ENCODE results near the gene WHRN. TPM values are rescaled to one million over a fixed set of nuclear protein-coding genes. Genes with fewer than 3 reads are reported as not detected.

The WHRN gene
- total RNA-seq, 3 donors from 2014 or later = 2.0 to 5.8 (median 2.2) TPM

GRCh38 chr9:114410910-114411309, 94.4 kb downstream of the WHRN start:
- no peak overlapping the region for H3K4me3 Mint-ChIP-seq
- no peaks in the 10 kb centered on the region for H3K9me3 Mint-ChIP-seq
- H3K36me3 Mint-ChIP-seq (ENCODE audit: insufficient read depth) = no peaks in the 10 kb centered on the region
- no peaks in the 10 kb centered on the region for H3K4me1 Mint-ChIP-seq (ENCODE audit: low read depth)
- ATAC-seq (no peak), DNase-seq (no peak)
- H3K27me3 Mint-ChIP-seq (ENCODE audit: low read depth) = no peaks in the 10 kb centered on the region

GRCh38 chr9:114409842-114410241, 95.4 kb downstream of the WHRN start:
- H3K27me3 Mint-ChIP-seq (ENCODE audit: low read depth) = no peaks in the 10 kb centered on the region
- H3K4me3 Mint-ChIP-seq = no peak overlapping the region
- no peak for DNase-seq
- no peak for ATAC-seq
- H3K36me3 Mint-ChIP-seq (ENCODE audit: insufficient read depth) = no peaks in the 10 kb centered on the region
- H3K4me1 Mint-ChIP-seq (ENCODE audit: low read depth) = peaks cover 6% of the 10 kb centered on the region
- no peaks in the 10 kb centered on the region for H3K9me3 Mint-ChIP-seq

- Mint-ChIP-seq H3K27me3 (ENCODE audit: low read depth) (no peaks in the 10 kb centered on the region), H3K9me3 (no peaks in the 10 kb centered on the region), H3K36me3 (ENCODE audit: insufficient read depth) (no peaks in the 10 kb centered on the region), H3K4me3 (no peak overlapping the region), H3K4me1 (ENCODE audit: low read depth) (peaks cover 6% of the 10 kb centered on the region)
- ATAC-seq (no peak), DNase-seq (no peak)
Measured at GRCh38 chr9:114409103-114409780, 96.0 kb downstream of the WHRN start.

- DNase-seq (no peak), ATAC-seq (no peak)
- no peak overlapping the region for H3K4me3 Mint-ChIP-seq
- H3K36me3 Mint-ChIP-seq (ENCODE audit: insufficient read depth) = no peaks in the 10 kb centered on the region
- H3K9me3 Mint-ChIP-seq = no peaks in the 10 kb centered on the region
- no peaks in the 10 kb centered on the region for H3K27me3 Mint-ChIP-seq (ENCODE audit: low read depth)
- peaks cover 6% of the 10 kb centered on the region for H3K4me1 Mint-ChIP-seq (ENCODE audit: low read depth)
Measured at GRCh38 chr9:114408645-114409044, 96.6 kb downstream of the WHRN start.

GRCh38 chr9:114407889-114408288, 97.4 kb downstream of the WHRN start:
- no peaks in the 10 kb centered on the region for H3K9me3 Mint-ChIP-seq
- DNase-seq = no peak
- no peaks in the 10 kb centered on the region for H3K36me3 Mint-ChIP-seq (ENCODE audit: insufficient read depth)
- H3K27me3 Mint-ChIP-seq (ENCODE audit: low read depth) = no peaks in the 10 kb centered on the region
- H3K4me3 Mint-ChIP-seq = no peak overlapping the region
- no peak for ATAC-seq
- peaks cover 6% of the 10 kb centered on the region for H3K4me1 Mint-ChIP-seq (ENCODE audit: low read depth)

- Mint-ChIP-seq H3K36me3 (ENCODE audit: insufficient read depth) (no peaks in the 10 kb centered on the region), H3K9me3 (no peaks in the 10 kb centered on the region), H3K4me1 (ENCODE audit: low read depth) (peaks cover 6% of the 10 kb centered on the region), H3K4me3 (no peak overlapping the region), H3K27me3 (ENCODE audit: low read depth) (no peaks in the 10 kb centered on the region)
- DNase-seq = no peak
- ATAC-seq = no peak
Measured at GRCh38 chr9:114406441-114406840, 98.8 kb downstream of the WHRN start.

GRCh38 chr9:114405294-114406034, 99.8 kb downstream of the WHRN start:
- Mint-ChIP-seq H3K36me3 (ENCODE audit: insufficient read depth) (no peaks in the 10 kb centered on the region), H3K4me1 (ENCODE audit: low read depth) (peaks cover 6% of the 10 kb centered on the region), H3K9me3 (no peaks in the 10 kb centered on the region), H3K27me3 (ENCODE audit: low read depth) (no peaks in the 10 kb centered on the region), H3K4me3 (no peak overlapping the region)
- ATAC-seq (peak; percentile 98), DNase-seq (peak; percentile 76)

GRCh38 chr9:114404531-114404930, 100.7 kb downstream of the WHRN start:
- peaks cover 6% of the 10 kb centered on the region for H3K4me1 Mint-ChIP-seq (ENCODE audit: low read depth)
- ATAC-seq = no peak
- no peak overlapping the region for H3K4me3 Mint-ChIP-seq
- no peaks in the 10 kb centered on the region for H3K27me3 Mint-ChIP-seq (ENCODE audit: low read depth)
- no peak for DNase-seq
- no peaks in the 10 kb centered on the region for H3K36me3 Mint-ChIP-seq (ENCODE audit: insufficient read depth)
- no peaks in the 10 kb centered on the region for H3K9me3 Mint-ChIP-seq

- ATAC-seq = no peak
- Mint-ChIP-seq H3K36me3 (ENCODE audit: insufficient read depth) (no peaks in the 10 kb centered on the region), H3K4me3 (no peak overlapping the region), H3K4me1 (ENCODE audit: low read depth) (peaks cover 6% of the 10 kb centered on the region), H3K9me3 (no peaks in the 10 kb centered on the region), H3K27me3 (ENCODE audit: low read depth) (no peaks in the 10 kb centered on the region)
- DNase-seq = no peak
Measured at GRCh38 chr9:114403153-114403756, 102.0 kb downstream of the WHRN start.

- Mint-ChIP-seq H3K27me3 (ENCODE audit: low read depth) (no peaks in the 10 kb centered on the region), H3K36me3 (ENCODE audit: insufficient read depth) (peaks cover 2% of the 10 kb centered on the region), H3K4me1 (ENCODE audit: low read depth) (peaks cover 20% of the 10 kb centered on the region), H3K4me3 (no peak overlapping the region), H3K9me3 (no peaks in the 10 kb centered on the region)
- ATAC-seq (no peak), DNase-seq (no peak)
Measured at GRCh38 chr9:114401344-114401743, 103.9 kb downstream of the WHRN start.

- DNase-seq (no peak), ATAC-seq (no peak)
- Mint-ChIP-seq H3K27me3 (ENCODE audit: low read depth) (no peaks in the 10 kb centered on the region), H3K9me3 (no peaks in the 10 kb centered on the region), H3K36me3 (ENCODE audit: insufficient read depth) (peaks cover 2% of the 10 kb centered on the region), H3K4me3 (no peak overlapping the region), H3K4me1 (ENCODE audit: low read depth) (peaks cover 26% of the 10 kb centered on the region)
Measured at GRCh38 chr9:114400772-114401171, 104.5 kb downstream of the WHRN start.

GRCh38 chr9:114400219-114400618, 105.1 kb downstream of the WHRN start:
- Mint-ChIP-seq H3K4me3 (no peak overlapping the region), H3K4me1 (ENCODE audit: low read depth) (peaks cover 25% of the 10 kb centered on the region), H3K36me3 (ENCODE audit: insufficient read depth) (peaks cover 2% of the 10 kb centered on the region), H3K9me3 (no peaks in the 10 kb centered on the region), H3K27me3 (ENCODE audit: low read depth) (no peaks in the 10 kb centered on the region)
- DNase-seq = no peak
- ATAC-seq = no peak

GRCh38 chr9:114399381-114399780, 105.9 kb downstream of the WHRN start:
- Mint-ChIP-seq H3K9me3 (no peaks in the 10 kb centered on the region), H3K27me3 (ENCODE audit: low read depth) (no peaks in the 10 kb centered on the region), H3K36me3 (ENCODE audit: insufficient read depth) (peaks cover 2% of the 10 kb centered on the region), H3K4me1 (ENCODE audit: low read depth) (peaks cover 33% of the 10 kb centered on the region), H3K4me3 (no peak overlapping the region)
- DNase-seq (no peak), ATAC-seq (no peak)

GRCh38 chr9:114397848-114398605, 107.2 kb downstream of the WHRN start:
- no peaks in the 10 kb centered on the region for H3K27me3 Mint-ChIP-seq (ENCODE audit: low read depth)
- H3K9me3 Mint-ChIP-seq = no peaks in the 10 kb centered on the region
- H3K4me1 Mint-ChIP-seq (ENCODE audit: low read depth) = peaks cover 42% of the 10 kb centered on the region
- ATAC-seq (peak; percentile 91 to 92), DNase-seq (peak; percentile 95)
- peak overlapping the region; percentile 95 for H3K4me3 Mint-ChIP-seq
- peaks cover 2% of the 10 kb centered on the region for H3K36me3 Mint-ChIP-seq (ENCODE audit: insufficient read depth)
